DMS 273 (cell line): ENCODE data around the gene LINS1.
A peak's percentile ranks its signal among the peaks of the same experiment; 100 is the strongest.
"Not testable (repeated sequence)": the region's sequence is repeated elsewhere in the genome, so short reads cannot be mapped to it uniquely, and the experiment has no call there.

ENCODE experiments used
- DNase-seq: peaks from one replicate; lab custom pipeline; 2025; ENCODE audit not compliant: unreplicated experiment; lab: John Stamatoyannopoulos, UW

LINS1 gene

GRCh38 chr15:100601617-100602063 is 344 bp downstream of the LINS1 start:
- peak; percentile 67 for DNase-seq

GRCh38 chr15:100601163-100601562 is 821 bp downstream of the LINS1 start:
- DNase-seq = peak; percentile 28

- no peak for DNase-seq
These were observed 3.3 kb downstream of the LINS1 start for GRCh38 chr15:100598655-100599054.

GRCh38 chr15:100597862-100598261 is 4.1 kb downstream of the LINS1 start:
- DNase-seq = no peak

- no peak for DNase-seq
These were observed 5.2 kb downstream of the LINS1 start for GRCh38 chr15:100596792-100597191.

GRCh38 chr15:100595964-100596363 is 6.0 kb downstream of the LINS1 start:
- no peak for DNase-seq

GRCh38 chr15:100593431-100593830 is 8.6 kb downstream of the LINS1 start:
- no peak for DNase-seq

- no peak for DNase-seq
These were observed 9.1 kb downstream of the LINS1 start for GRCh38 chr15:100592898-100593297.

GRCh38 chr15:100591835-100592234 is 10.1 kb downstream of the LINS1 start:
- DNase-seq = no peak

GRCh38 chr15:100591163-100591562 is 10.8 kb downstream of the LINS1 start:
- not testable (repeated sequence) for DNase-seq

- peak; percentile 31 for DNase-seq
These were observed 13.2 kb downstream of the LINS1 start for GRCh38 chr15:100588638-100589242.

GRCh38 chr15:100580414-100580813 is 21.6 kb downstream of the LINS1 start:
- no peak for DNase-seq

GRCh38 chr15:100573526-100573925 is 28.5 kb downstream of the LINS1 start:
- no peak for DNase-seq

- peak; percentile 14 for DNase-seq
These were observed 29.5 kb downstream of the LINS1 start for GRCh38 chr15:100572362-100572983.

GRCh38 chr15:100571592-100572167 is 30.3 kb downstream of the LINS1 start:
- DNase-seq = no peak

GRCh38 chr15:100570735-100571313 is 31.2 kb downstream of the LINS1 start:
- no peak for DNase-seq

- DNase-seq = no peak
These were observed 31.7 kb downstream of the LINS1 start for GRCh38 chr15:100570275-100570674.

- no peak for DNase-seq
These were observed 32.6 kb downstream of the LINS1 start for GRCh38 chr15:100569391-100569790.

- no peak for DNase-seq
These were observed 34.9 kb downstream of the LINS1 start for GRCh38 chr15:100566850-100567628.

GRCh38 chr15:100565591-100565990 is 36.4 kb downstream of the LINS1 start:
- DNase-seq = no peak

GRCh38 chr15:100560323-100560722 is 41.7 kb downstream of the LINS1 start:
- DNase-seq = no peak
